GM21825 (cell line): Measurements from ENCODE around the gene IRAK3.
A peak's percentile ranks its signal among the peaks of the same experiment; 100 is the strongest.
"Not testable (repeated sequence)": the region's sequence is repeated elsewhere in the genome, so short reads cannot be mapped to it uniquely, and the experiment has no call there.

Experiments used
- ATAC-seq: cut with Tn5 transposase; IDR thresholded peaks from one replicate; pipeline ENCODE4 v1.9.1; 2021; ENCODE audit warnings: mild to moderate bottlenecking, moderate library complexity; ENCODE audit not compliant: unreplicated experiment

Gene IRAK3

GRCh38 chr12:66170606-66171005 lies 18.4 kb upstream of the IRAK3 start:
- no peak for ATAC-seq

DNA sequence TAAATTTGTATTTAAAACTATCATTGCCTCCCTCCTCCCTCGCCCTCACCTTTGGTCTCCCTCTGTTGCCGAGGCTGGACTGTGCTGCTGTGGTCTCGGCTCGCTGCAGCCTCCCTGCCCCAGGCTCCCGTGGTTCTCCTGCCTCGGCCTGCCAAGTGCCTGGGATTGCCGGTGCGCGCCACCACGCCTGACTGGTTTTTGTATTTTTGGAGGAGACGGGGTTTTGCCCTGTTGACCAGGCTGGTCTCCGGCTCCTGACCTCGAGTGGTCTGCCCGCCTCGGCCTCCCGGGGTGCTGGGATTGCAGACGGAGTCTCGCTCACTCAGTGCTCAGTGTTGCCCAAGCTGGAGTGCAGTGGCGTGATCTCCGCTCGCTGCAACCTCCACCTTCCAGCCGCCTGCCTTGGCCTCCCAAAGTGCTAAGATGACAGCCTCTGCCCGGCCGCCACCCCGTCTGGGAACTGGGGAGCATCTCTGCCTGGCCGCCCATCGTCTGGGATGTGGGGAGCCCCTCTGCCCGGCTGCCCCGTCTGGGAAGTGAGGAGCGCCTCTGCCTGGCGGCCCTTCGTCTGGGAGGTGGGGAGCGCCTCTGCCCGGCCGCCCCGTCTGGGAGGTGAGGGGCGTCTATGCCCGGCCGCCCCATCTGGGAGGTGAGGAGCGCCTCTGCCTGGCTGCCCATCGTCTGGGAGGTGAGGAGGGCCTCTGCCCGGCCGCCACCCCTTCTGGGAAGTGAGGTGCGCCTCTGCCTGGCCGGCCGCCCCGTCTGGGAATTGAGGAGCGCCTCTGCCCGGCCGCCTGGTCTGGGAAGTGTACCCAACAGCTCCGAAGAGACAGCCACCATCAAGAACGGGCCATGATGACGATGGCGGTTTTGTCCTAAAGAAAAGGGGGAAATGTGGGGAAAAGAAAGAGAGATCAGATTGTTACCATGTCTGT lies 14.4 kb upstream of the IRAK3 start:
- ATAC-seq: not testable (repeated sequence)

DNA sequence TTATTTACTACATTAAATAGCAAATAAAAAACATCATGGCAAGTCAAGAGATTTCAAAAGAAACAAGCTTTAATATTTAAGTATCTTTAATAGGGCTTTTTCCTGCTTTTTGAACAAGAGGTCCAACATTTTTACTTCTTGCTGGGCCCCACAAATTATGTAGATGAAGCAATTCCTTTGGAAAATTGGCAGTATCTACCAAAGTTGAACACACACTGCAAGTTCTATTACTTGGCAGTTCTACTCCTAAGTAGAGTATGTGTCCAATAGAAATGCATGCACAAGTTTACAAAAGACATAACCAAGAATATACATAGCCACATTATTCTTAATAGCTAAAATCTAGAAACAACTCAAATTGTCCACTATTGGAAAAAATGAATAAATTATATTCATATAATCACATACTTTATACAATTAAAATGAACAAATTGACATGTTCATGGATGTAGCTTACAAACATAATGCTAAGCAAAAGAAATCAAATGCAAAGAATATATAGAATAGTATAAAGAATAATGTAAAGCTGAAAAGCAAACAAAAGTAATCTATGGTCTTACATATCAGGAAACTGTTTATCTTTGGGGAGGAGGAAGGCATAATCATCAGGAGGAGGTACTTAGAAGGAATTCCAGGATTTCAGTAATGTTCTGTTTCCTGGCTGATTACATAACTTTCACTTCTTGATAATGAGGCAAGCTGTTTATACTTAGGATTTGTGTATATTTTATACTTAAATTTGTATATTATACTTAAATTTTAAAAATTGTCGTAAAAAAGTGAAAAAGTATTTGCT lies 12.7 kb upstream of the IRAK3 start:
- no peak for ATAC-seq

DNA sequence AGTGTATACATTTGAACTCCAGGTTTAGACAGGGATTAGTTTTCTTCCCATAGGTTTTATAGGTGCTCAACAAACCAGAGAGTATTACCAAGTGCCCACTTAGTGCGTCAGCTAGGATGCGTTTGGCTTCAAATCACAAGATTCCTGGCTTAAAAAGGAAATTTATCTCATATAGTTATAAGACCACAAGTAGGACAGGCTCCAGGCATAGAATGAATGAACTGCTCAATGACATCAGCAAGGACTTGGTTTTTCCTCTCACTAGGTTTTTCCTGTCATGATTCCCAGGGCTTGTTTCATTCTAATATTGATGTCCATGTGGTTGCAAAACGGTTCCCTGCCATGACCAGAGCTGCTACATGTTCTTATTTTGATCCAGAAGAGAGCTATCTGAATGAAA lies 6.1 kb upstream of the IRAK3 start:
- ATAC-seq: no peak

GRCh38 chr12:66184822-66185221 lies 4.2 kb upstream of the IRAK3 start:
- ATAC-seq: not testable (repeated sequence)

GRCh38 chr12:66187036-66187435 lies 2.0 kb upstream of the IRAK3 start:
- ATAC-seq: no peak

DNA sequence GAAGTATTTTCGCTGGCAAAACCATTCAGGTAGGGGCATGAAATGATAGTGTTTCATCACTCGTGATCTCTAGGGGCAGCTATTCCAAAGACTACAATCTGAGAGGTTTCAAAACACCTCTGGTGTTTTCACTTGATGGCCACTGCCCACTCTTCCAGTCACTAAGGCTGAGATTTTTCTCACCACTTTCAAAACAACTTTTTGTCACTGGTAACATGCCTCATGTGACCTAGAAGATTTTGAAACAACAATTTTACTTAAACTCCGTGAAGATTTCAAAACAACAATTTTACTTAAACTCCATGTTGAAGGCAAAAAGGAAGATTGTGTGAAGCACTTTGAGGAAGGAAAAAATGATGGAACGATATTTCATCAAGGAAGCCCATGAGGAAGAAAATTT lies 1.2 kb upstream of the IRAK3 start:
- ATAC-seq: no peak

DNA sequence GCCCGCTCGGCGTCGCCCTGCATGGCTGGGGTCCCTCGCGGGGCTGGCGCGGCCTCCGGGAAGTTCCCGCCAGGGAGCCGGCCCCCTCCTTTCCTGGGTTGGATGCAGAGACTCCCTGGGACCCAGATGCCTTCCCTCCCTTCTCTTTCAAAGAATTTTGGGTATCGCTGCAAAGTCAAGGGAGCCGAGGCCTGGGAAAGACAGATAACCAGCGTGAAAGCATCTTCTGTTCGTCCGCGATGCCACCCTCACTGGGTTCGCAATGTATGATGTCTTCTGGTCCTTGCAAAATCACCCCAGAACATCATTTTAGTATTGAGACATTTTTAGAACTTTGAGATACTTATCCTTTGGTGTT lies 451 bp downstream of the IRAK3 start:
- ATAC-seq: no peak

DNA sequence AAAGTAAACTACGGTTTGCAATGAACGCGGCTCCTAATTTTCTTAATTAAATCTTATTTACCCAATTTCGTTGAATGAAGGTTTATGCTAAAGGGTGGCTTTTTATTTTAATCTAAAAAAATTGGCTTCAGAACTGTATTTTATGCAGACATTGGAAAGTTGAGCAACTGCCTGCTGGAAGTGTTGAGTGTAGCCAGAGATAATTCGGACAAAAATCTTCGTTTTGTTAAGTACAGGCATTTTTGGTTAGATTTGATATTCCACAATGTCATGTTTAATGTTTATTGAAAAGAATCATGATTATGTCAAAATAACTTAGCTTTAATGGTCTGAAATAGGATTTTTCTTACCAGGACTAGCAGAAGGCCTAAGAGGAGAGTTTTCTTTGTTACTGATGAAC lies 875 bp downstream of the IRAK3 start:
- no peak for ATAC-seq

GRCh38 chr12:66190519-66191370 lies 1.7 kb downstream of the IRAK3 start:
- ATAC-seq: peak; percentile 26

- ATAC-seq: no peak
Observed at GRCh38 chr12:66191547-66192126, 2.6 kb downstream of the IRAK3 start.

GRCh38 chr12:66194122-66194521 lies 5.1 kb downstream of the IRAK3 start:
- no peak for ATAC-seq

- no peak for ATAC-seq
Observed at GRCh38 chr12:66195242-66195641, 6.2 kb downstream of the IRAK3 start.

DNA sequence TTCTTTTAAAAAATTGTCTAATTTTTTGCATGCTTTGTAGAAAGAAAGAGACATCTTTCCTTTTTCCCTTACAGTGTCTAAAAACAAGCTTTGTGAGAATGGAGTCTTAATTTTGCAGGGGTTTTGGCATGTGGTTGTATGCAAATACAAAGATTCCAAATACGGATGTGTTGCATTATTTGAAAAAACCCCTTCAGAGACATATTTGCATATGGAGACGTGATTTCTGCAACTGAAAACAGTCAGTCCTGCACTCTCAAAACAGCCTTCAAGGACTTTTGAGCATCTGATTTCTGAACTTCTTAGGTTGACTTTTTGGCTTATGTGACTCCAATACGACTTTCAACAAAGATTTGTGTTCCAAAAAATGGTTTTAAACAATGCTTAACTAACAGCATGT lies 7.8 kb downstream of the IRAK3 start:
- ATAC-seq: peak; percentile 90

DNA sequence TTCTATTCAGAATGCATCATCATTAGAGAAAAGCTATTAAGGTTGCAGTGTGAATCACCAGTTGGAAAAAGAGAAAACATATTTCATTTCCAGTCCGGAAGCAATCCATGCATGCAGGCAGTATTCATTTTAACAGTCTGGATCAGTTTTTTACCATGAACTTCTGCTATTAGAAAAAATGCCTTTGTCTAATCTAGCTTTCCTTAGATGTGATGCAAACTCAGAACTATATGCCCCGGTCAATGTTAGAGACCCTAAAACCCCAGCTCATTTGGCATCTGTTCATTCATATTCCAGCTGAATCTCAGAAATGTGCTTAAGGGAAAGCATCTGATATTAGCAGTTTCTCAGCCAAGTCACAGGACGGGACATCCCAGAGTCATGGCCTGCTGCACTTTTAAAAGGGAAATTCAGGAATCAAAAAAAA lies 8.5 kb downstream of the IRAK3 start:
- ATAC-seq: no peak

DNA sequence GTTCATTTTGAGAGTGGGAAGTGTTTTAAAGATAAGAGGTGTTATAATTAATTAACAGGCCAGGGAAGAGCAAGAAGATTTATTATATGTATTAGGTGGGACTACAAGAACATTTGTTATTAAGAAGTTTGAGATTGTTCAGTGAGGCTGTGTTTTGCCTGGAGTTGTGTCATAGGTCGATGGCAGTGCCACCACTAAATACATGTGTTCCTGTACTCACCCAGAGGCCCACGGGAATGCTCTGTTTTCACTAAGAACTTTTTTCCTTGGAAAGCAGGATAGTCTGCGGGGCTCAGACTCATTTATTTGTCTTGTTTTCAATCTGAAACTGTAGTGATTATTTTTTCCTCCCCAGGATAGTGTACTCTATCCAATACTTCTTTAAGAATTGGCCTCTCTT lies 10.1 kb downstream of the IRAK3 start:
- no peak for ATAC-seq

DNA sequence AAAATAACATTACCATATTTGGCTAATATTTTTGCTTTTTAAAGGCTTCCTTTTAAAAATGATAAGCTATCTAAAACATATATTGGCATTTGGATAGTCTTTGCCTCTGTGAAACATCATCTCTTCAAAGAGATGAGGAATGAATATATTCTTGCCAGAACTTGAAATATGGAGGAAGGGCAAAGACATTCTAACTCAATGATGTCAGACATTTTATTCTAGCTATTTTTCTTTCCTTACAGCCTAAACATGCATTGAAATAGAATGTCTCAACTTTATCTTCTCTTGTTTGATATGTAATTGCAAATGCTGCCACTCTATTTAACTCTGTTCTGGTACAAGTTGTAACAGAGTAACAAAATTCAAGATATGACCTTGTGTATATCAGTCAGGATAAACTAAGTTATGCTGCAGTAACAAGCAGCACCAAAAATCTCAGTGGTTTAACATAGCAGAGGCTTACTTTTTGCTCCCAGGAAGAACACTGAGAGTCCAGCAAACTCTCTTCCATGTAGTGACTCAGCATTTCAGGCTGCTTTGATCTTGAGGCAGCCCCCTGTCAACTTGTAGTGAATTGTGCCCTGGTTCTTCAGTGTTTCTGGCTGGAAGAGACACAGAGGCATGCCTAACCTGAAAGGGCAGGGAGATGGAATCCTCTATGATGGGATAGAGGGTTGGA lies 11.0 kb downstream of the IRAK3 start:
- no peak for ATAC-seq

DNA sequence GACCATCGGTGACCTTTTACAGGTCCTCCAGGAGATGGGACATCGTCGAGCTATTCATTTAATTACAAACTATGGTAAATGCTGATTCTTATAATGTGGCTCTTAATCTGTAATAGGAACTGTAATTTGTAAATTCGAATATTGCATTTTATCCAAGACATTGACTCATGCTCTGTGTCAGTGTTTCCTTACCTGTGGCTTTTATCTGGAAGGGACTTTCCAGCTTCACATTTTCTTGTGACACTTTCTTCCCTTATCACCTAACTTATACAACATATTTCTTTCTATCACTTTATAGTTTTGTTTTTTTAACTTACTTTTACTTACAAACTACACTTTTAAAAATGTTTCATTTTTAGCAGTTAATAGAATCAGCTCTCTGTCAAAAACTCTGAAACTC lies 14.8 kb downstream of the IRAK3 start:
- no peak for ATAC-seq

- no peak for ATAC-seq
Observed at GRCh38 chr12:66206141-66206540, 17.1 kb downstream of the IRAK3 start.

DNA sequence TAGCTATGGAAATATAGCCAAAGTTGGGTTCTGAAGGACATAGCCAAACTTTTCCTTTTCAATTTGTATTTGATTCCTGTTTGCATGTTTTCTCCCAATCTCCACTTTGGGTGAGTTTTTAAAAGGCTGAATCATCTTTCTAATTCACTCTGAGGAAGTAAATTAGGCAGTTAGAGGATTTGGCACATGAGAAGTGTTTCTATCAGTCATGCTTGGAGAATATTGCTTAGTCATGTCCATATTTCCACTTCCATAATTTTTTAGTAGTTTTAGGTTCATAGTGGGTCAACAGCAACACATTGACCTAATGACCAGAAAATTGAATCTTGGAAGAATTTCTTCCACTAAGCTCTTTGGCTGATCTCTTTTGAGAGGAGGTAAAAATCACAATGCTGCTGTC lies 21.8 kb downstream of the IRAK3 start:
- ATAC-seq: no peak
